Activated naive CD8-positive, alpha-beta T cell treated with anti-CD3 and anti-CD28 coated beads, Interleukin-2, amount 10 ng/mL, durations not matched to agents 7 days and 5 days (primary cell): ENCODE data around the gene UST. TPM values are rescaled to one million over a fixed set of nuclear protein-coding genes. Genes with fewer than 3 reads are reported as not detected.

Experiments
- ATAC-seq: fragments of 150-1000 bp; cut with Tn5 transposase; one replicate; pipeline ENCODE4 v1.10.0; 2021; ENCODE audit warnings: low read depth, moderate library complexity
- POLR2A ChIA-PET: fragments of 350-600 bp; sonication (Branson Sonifier 250); formaldehyde crosslinking; loops from one replicate; lab custom pipeline; 2021; ENCODE audit warnings: antibody characterized with exemption; lab: Charles Lee
- DNase-seq: peaks from one replicate; pipeline ENCODE4 v3.0.0; 2021
- H3K27ac Mint-ChIP-seq: one replicate; pipeline ENCODE4 v1.8.0; 2022; ENCODE audit warnings: mild to moderate bottlenecking, mixed read lengths
- H3K27me3 Mint-ChIP-seq: one replicate; pipeline ENCODE4 v1.8.0; 2022; ENCODE audit warnings: mild to moderate bottlenecking, moderate library complexity, mixed read lengths
- H3K36me3 Mint-ChIP-seq: one replicate; pipeline ENCODE4 v1.8.0; 2021; ENCODE audit warnings: mild to moderate bottlenecking, mixed read lengths
- H3K4me1 Mint-ChIP-seq: one replicate; pipeline ENCODE4 v1.8.0; 2021; ENCODE audit warnings: mixed read lengths
- H3K4me3 Mint-ChIP-seq: one replicate; pipeline ENCODE4 v1.8.0; 2022; ENCODE audit warnings: mild to moderate bottlenecking, moderate library complexity, mixed read lengths
- H3K9me3 Mint-ChIP-seq: one replicate; pipeline ENCODE4 v1.8.0; 2021; ENCODE audit warnings: mixed read lengths
- total RNA-seq, 2 experiments: library from RNA; stranded (reverse); gene quantifications; one replicate each; pipeline ENCODE4 v1.2.3, GENCODE V29; 2021

UST gene
- total RNA-seq, 2 experiments from 2014 or later = 2.9 to 3.1 TPM

DNA sequence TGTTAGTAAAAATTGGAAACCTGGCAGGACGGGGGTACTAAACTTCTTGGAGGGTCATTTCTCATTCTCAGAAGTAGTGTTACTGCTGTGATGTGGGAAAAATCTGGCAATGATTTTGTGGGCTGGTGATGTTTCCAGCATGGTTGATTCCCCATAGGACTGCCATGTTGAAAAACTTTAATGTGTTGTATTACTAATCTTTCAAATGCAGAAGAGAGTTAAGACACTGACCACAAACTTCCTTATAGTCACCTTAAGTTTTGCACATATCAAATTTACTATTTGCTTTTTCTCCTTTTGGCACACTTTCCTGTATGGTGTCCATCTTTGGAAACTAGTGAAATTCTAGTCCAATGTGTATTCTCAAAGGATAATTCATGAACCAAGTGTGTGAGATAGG is 334.5 kb downstream of the UST start:
- POLR2A ChIA-PET = interaction anchor here (1.1 kb wide), 1 partner anchor 15 kb away, joined by 4 read pairs; no protein-coding TSS in a partner anchor

DNA sequence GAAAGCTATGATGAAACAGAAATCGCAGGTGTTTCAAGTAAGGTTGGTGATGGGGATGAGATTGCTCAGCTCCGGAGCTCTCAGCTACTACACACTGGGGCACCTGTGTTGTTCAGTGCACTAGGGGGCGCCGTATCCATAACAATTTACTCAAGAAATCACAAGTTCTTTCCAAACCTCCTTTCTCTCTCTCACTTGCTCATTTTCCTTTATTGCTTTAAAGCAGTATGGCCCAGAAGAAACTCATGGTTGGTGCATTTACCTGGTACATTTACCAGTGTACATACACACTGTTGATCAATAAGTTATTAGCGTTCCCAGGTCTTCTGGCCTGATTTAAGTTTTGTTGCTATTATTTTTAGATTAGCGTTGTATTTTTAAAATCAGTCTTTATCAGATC is 335.5 kb downstream of the UST start:
- Mint-ChIP-seq H3K36me3 (peaks cover 16% of the 10 kb centered on the region), H3K27me3 (no peaks in the 10 kb centered on the region), H3K27ac (peak overlapping the region; percentile 13), H3K4me3 (peak overlapping the region; percentile 4), H3K4me1 (peaks cover 54% of the 10 kb centered on the region), H3K9me3 (peaks cover 3% of the 10 kb centered on the region)
- ATAC-seq (peak; percentile 94), DNase-seq (peak; percentile 72)
- POLR2A ChIA-PET = interaction anchor here (0.6 to 1.7 kb wide), 6 partner anchors 16 to 351 kb away, joined by 3 to 5 read pairs (median 3); no protein-coding TSS in a partner anchor

More for the DNA sequence above, 334.5 kb downstream of the UST start:
- DNase-seq (no peak), ATAC-seq (no peak)
- peaks cover 53% of the 10 kb centered on the region for H3K4me1 Mint-ChIP-seq
- H3K36me3 Mint-ChIP-seq = peaks cover 11% of the 10 kb centered on the region
- H3K27me3 Mint-ChIP-seq = no peaks in the 10 kb centered on the region
- peaks cover 3% of the 10 kb centered on the region for H3K9me3 Mint-ChIP-seq
- no peak overlapping the region for H3K4me3 Mint-ChIP-seq
- H3K27ac Mint-ChIP-seq = peak overlapping the region; percentile 25

DNA sequence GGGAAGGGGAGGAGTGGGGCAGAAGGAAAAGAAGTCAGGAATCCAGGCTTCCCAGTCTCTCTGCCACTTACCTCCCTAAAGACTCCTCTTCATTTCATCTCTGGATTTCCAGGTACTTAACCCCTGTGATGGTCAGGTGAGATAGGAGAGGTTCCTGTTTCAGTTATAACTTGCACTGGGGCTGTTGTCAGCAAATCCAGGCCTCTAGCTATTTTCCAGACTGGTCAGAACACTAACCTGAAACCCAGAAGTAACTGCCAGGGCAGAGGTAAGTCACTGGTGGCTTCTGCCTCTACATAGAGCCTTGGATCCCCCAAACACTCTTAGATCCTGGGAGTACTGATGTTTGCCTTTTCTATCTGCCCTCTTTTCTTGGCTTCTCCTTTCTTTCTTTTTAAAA is 337.2 kb downstream of the UST start:
- DNase-seq (no peak), ATAC-seq (no peak)
- Mint-ChIP-seq H3K9me3 (no peaks in the 10 kb centered on the region), H3K4me3 (peak overlapping the region; percentile 72), H3K36me3 (peaks cover 27% of the 10 kb centered on the region), H3K27me3 (no peaks in the 10 kb centered on the region), H3K4me1 (peaks cover 61% of the 10 kb centered on the region), H3K27ac (peak overlapping the region; percentile 48)
- POLR2A ChIA-PET = interaction anchor here (0.5 to 1.7 kb wide), 4 partner anchors 18 to 241 kb away, joined by 3 to 6 read pairs (median 6); partner anchors contain the start of gene TAB2

DNA sequence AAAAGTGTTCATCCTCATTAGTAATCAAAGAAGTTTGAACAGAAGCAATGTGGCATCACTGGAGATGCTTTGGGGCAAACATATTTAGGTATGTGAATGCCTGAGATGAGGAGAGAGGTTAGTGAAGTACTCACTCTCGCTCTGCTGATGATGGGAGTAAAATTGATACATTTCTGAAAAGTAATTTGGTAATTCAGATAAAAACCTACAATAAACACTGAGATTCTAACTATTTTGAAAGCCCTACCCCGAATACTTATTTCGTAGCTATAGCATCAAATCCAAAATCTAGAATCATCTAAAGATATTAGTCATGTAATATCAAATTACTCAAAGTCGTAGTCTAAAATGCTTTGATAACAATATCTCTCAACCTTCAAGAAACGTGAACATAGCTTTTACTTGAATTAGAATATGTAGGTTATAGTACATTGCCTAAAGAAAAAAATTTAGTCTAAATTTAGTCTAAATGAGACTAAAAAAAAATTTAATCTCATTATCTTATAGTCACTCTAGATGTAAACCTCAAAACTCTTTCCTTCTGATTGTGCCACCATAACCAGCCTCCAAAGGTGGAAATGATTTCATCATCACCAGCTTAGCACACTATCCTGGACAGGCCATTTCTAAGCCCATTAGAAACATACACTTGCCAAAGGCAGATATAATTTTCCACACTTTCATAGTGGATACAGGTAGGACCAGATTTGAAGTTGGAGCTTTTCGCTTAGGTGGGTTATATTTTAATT is 338.2 kb downstream of the UST start:
- Mint-ChIP-seq H3K27me3 (no peaks in the 10 kb centered on the region), H3K36me3 (peaks cover 28% of the 10 kb centered on the region), H3K27ac (peak overlapping the region; percentile 48), H3K9me3 (no peaks in the 10 kb centered on the region), H3K4me1 (peaks cover 59% of the 10 kb centered on the region), H3K4me3 (peak overlapping the region; percentile 72)
- ATAC-seq (no peak), DNase-seq (no peak)
- POLR2A ChIA-PET = interaction anchor here (0.6 to 1.7 kb wide), 8 partner anchors 10 to 334 kb away, joined by 3 to 8 read pairs (median 3); partner anchors contain the start of gene TAB2

DNA sequence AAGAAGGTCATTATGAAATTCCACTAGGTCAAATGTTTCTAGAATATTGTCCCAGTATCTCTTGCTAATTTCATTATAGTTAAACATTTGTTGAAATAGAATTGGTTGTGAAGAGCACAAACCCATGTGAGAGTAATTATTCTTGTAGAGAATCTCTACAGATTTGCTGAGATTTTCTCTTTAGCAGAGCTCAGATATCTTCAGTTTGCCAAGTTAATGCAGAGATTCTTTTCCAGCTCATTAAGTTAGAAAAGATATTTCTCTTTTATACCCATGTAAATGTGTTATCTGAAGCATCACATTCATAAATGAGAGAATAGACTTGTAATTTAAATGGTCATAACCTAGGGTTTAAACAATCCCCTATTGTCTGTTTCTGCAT is 338.7 kb downstream of the UST start:
- no peak for DNase-seq
- Mint-ChIP-seq H3K4me1 (peaks cover 57% of the 10 kb centered on the region), H3K36me3 (peaks cover 28% of the 10 kb centered on the region), H3K27ac (peak overlapping the region; percentile 48), H3K27me3 (no peaks in the 10 kb centered on the region), H3K9me3 (no peaks in the 10 kb centered on the region), H3K4me3 (peak overlapping the region; percentile 72)
- no peak for ATAC-seq
- POLR2A ChIA-PET = interaction anchor here (0.7 to 1.7 kb wide), 6 partner anchors 9 to 334 kb away, joined by 3 to 8 read pairs (median 3); partner anchors contain the start of gene TAB2

DNA sequence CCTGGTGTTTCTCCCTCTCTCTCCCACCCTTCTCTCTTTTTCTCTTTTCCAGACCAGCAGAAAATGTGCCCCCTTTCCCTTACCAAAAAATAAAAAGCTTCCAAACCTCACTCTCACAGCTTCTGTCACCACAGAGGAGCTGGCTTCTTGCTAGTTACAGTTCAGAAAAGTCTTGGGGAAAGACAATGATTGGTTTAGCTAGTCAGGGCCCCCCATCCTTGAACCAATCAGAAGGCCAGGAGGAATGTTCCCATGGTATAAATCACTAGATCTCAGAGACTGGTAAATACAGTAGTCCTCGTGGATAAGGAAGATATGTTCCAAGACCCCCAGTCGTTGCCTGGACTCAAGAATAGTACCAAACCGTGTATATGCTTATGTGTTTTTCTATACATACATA is 339.5 kb downstream of the UST start:
- Mint-ChIP-seq H3K4me3 (peak overlapping the region; percentile 72), H3K36me3 (peaks cover 28% of the 10 kb centered on the region), H3K27ac (no peak overlapping the region), H3K4me1 (peaks cover 52% of the 10 kb centered on the region), H3K9me3 (no peaks in the 10 kb centered on the region), H3K27me3 (no peaks in the 10 kb centered on the region)
- DNase-seq (no peak), ATAC-seq (no peak)
- POLR2A ChIA-PET = interaction anchor here (1.5 kb wide), 1 partner anchor 9 kb away, joined by 4 read pairs; no protein-coding TSS in a partner anchor

DNA sequence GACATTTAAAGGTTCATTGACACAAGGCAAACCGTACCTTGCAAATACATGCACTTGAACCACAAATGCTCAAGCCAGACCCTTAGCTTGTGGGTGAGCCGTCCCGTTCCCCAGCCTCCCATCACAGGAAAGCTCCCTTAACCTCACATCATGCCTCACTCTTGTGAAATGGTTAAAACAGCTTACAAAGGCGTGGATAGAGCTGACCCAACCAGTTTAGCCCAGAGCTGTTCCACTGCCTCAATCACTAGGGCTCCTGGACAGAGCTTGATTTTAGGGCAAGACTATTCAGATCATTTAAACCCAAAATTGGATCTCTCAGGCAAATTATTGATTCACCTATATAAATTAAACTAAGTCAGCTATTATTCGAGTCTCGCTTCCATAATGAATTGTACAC is 341.1 kb downstream of the UST start:
- Mint-ChIP-seq H3K4me3 (no peak overlapping the region), H3K27ac (no peak overlapping the region), H3K36me3 (peaks cover 33% of the 10 kb centered on the region), H3K9me3 (no peaks in the 10 kb centered on the region), H3K27me3 (no peaks in the 10 kb centered on the region), H3K4me1 (peaks cover 46% of the 10 kb centered on the region)
- DNase-seq (no peak), ATAC-seq (no peak)
- POLR2A ChIA-PET = interaction anchor here (0.8 to 1.0 kb wide), 3 partner anchors 54 to 231 kb away, joined by 3 to 4 read pairs (median 3); partner anchors contain the start of gene TAB2

DNA sequence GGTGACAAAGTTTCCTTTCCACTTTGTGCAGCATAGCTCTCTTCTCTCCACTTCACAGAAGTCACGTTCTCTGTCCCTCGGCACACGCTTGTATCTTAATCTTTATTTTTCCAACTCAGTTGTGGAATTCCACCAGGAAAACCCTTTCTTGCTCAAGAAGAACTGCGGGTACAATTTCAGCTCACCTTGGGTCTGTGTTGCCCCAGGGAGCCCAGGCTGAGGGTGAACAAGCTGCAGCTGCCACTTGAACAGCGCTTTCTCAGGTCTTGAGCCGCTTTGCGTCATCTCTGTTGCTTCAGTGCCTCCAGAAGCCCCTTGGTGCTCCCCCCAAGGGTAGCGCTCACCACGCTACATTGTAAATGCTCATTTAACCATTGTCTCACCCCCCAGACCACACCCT is 341.5 kb downstream of the UST start:
- DNase-seq = no peak
- ATAC-seq = no peak
- Mint-ChIP-seq H3K36me3 (peaks cover 33% of the 10 kb centered on the region), H3K4me1 (peaks cover 47% of the 10 kb centered on the region), H3K27ac (no peak overlapping the region), H3K4me3 (no peak overlapping the region), H3K27me3 (no peaks in the 10 kb centered on the region), H3K9me3 (no peaks in the 10 kb centered on the region)
- POLR2A ChIA-PET = interaction anchor here (0.8 to 1.0 kb wide), 2 partner anchors 53 to 229 kb away, joined by 3 to 4 read pairs; partner anchors contain the start of gene TAB2

DNA sequence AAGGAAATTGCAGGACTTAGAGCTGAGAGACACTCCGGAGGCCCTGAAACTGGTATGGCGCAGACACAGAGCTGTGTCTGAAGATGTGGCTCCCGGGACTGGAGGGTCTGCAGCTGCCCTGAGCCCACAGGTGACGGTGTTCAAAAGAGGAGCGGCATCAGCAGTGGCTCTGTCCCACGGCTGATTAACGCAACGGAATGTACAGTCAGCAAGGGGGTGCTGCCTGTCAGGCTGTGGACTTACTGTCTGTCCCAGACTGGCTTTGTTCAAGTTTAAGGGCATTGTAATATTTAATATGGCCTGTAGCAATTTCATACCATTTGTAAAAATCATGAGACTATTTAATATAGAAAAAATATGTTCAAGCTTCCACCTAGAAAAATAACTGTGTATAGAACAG is 342.7 kb downstream of the UST start:
- no peak for ATAC-seq
- POLR2A ChIA-PET = no interaction called here
- H3K36me3 Mint-ChIP-seq = peaks cover 33% of the 10 kb centered on the region
- peak overlapping the region; percentile 54 for H3K27ac Mint-ChIP-seq
- no peaks in the 10 kb centered on the region for H3K9me3 Mint-ChIP-seq
- no peaks in the 10 kb centered on the region for H3K27me3 Mint-ChIP-seq
- peaks cover 47% of the 10 kb centered on the region for H3K4me1 Mint-ChIP-seq
- no peak overlapping the region for H3K4me3 Mint-ChIP-seq
- no peak for DNase-seq

DNA sequence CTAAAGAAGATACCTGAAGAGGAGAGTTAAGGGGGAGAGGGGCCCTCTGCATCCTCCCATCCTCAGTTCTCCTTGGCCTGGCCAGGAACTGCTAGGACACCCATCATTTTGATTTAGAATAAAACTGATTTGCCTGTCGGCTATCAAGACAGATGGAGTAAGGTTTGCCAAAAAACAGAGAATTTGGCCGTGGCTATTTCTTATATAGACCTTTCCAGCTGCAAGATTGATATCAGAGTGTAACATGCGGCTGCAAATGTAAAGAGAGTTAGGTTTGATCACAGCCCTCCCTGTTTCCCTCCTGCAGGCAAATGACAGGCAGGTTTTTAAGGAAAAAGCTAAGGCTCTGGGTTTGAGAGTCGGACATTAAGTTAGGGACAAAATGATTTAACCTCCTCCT is 344.1 kb downstream of the UST start:
- no peaks in the 10 kb centered on the region for H3K9me3 Mint-ChIP-seq
- POLR2A ChIA-PET = no interaction called here
- peak overlapping the region; percentile 42 for H3K27ac Mint-ChIP-seq
- no peaks in the 10 kb centered on the region for H3K27me3 Mint-ChIP-seq
- H3K36me3 Mint-ChIP-seq = peaks cover 24% of the 10 kb centered on the region
- peaks cover 50% of the 10 kb centered on the region for H3K4me1 Mint-ChIP-seq
- H3K4me3 Mint-ChIP-seq = no peak overlapping the region
- DNase-seq (no peak), ATAC-seq (no peak)

DNA sequence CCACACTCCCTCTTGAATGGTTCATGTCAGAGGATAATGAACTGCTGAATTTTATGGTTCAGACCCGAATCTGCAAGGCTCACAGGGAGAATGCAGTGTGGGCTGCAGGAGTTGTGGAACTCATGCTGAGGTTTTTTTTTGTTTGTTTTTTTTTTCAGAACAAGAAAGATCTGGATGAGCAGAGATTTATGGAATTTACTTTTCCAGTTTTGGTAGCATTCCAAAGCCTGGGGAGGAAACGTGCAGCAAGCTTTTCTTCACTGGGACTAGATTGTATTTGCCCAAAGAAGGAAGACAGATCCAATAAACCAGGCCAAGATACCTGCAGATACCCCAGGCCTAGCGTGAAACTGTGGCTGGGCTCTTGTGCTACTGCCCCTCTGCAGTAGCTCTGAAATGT is 346.8 kb downstream of the UST start:
- ATAC-seq = no peak
- POLR2A ChIA-PET = interaction anchor here (1.9 to 4.6 kb wide), 5 partner anchors 17 to 228 kb away, joined by 5 to 44 read pairs (median 24); partner anchors contain the start of gene TAB2
- Mint-ChIP-seq H3K36me3 (peaks cover 28% of the 10 kb centered on the region), H3K4me3 (peak overlapping the region; percentile 64), H3K27ac (peak overlapping the region; percentile 86), H3K4me1 (peaks cover 64% of the 10 kb centered on the region), H3K27me3 (no peaks in the 10 kb centered on the region), H3K9me3 (peaks cover 11% of the 10 kb centered on the region)
- DNase-seq = no peak

DNA sequence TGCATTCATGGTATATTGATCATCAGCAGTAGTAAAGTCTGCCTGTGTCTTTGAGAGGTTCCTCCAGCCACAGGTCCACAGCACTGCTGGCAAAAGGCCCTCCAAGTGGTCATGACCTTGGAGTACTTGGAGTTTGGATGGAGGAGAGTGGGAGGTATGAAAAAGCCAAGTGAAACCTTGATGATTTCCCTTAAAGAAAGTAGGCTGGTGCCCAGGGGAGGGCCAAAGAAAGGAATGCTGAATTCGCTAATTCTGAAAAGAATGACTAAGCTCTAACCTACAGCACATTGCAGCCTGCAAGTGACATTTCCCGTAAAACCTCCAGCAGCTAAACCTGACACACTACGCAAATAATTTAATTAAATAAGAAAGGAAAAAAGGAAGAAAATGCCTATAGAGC is 347.3 kb downstream of the UST start:
- Mint-ChIP-seq H3K36me3 (peaks cover 32% of the 10 kb centered on the region), H3K4me1 (peaks cover 63% of the 10 kb centered on the region), H3K27me3 (no peaks in the 10 kb centered on the region), H3K27ac (peak overlapping the region; percentile 86), H3K9me3 (peaks cover 15% of the 10 kb centered on the region), H3K4me3 (peak overlapping the region; percentile 64)
- ATAC-seq (no peak), DNase-seq (no peak)
- POLR2A ChIA-PET = interaction anchor here (1.9 to 4.6 kb wide), 6 partner anchors 17 to 228 kb away, joined by 5 to 44 read pairs (median 20); partner anchors contain the start of gene TAB2

DNA sequence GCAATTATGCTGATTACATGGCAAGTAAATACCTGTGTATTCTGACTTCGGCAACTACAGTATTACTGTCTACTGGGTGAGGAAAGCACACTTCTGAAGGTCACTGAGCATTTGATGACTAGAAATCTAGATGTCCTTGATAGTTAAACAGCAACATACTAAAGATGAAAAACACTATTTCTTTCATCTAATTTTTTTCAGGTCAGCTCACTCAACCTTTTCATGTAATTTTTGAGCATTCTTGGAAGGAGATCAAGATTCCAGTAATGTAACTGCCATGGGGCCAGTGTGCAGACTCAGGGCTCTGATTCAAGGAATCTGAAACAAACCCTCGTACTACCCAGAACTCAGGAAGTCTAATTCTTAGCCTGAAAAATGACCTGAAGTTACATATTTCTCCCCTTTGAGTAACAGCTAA is 348.1 kb downstream of the UST start:
- POLR2A ChIA-PET = interaction anchor here (0.7 to 4.6 kb wide), 13 partner anchors 8 to 337 kb away, joined by 3 to 44 read pairs (median 5); partner anchors contain the start of gene TAB2
- no peaks in the 10 kb centered on the region for H3K27me3 Mint-ChIP-seq
- ATAC-seq (peak; percentile 85), DNase-seq (no peak)
- peak overlapping the region; percentile 64 for H3K4me3 Mint-ChIP-seq
- H3K36me3 Mint-ChIP-seq = peaks cover 37% of the 10 kb centered on the region
- peaks cover 63% of the 10 kb centered on the region for H3K4me1 Mint-ChIP-seq
- peaks cover 19% of the 10 kb centered on the region for H3K9me3 Mint-ChIP-seq
- H3K27ac Mint-ChIP-seq = peak overlapping the region; percentile 86
